Measurements from ENCODE around the gene TEX264. TPM values are rescaled to one million over a fixed set of nuclear protein-coding genes. Genes with fewer than 3 reads are reported as not detected.
"Not testable (repeated sequence)": the region's sequence is repeated elsewhere in the genome, so short reads cannot be mapped to it uniquely, and the experiment has no call there.

Gene TEX264
- total RNA-seq, 1 donor from 2014 or later = 43.5 TPM

DNA sequence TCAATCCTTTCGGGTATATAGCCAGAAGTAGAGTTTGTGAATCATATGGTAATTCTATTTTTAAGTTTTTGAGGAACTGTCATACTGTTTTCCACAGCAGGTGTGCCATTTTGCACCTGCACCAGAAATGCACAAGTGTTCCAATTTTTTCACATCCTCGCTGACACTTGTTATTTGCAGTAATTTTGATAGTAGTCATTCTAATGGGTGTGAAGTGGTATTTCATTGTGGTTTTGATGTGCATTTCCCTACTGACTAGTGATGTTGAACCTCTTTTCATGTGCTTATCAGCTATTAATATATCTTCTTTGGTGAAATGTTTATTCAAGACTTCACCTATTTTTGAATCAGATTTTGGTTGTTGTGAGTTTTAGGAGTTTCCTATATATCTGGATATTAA lies 64.9 kb downstream of the TEX264 start:
- H3K4me1 ChIP-seq = no peaks in the 10 kb centered on the region
- intact Hi-C loops (cut with DNase I) = no loop called here

DNA sequence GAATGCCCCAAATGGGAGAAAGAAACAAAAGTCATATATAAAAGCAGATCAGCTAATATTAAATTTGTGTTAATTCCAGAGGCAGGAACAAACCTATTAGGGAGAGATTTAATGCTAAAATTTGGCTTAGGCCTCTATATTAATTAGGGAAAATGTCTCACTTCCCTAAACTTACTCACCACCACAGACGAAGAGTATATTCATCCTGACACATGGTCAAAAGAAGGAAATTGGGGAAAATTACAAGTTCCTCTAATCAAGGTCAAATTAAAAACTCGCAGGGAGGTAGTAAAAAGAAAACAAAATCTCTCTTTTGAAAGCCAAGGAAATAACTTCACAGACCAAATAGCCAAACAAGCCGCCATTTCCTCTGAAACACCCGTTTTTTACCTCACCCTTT lies 68.1 kb downstream of the TEX264 start:
- Histone ChIP-seq H3K27me3 (ENCODE audit: low read depth) (peaks cover 3% of the 10 kb centered on the region), H3K4me3 (no peak overlapping the region), H3K36me3 (no peaks in the 10 kb centered on the region), H3K27ac (no peak overlapping the region), H3K4me1 (no peaks in the 10 kb centered on the region), H3K9me3 (no peaks in the 10 kb centered on the region)
- intact Hi-C loops (cut with DNase I) = no loop called here
- no peak for DNase-seq
- TF ChIP-seq, protein P1, sequence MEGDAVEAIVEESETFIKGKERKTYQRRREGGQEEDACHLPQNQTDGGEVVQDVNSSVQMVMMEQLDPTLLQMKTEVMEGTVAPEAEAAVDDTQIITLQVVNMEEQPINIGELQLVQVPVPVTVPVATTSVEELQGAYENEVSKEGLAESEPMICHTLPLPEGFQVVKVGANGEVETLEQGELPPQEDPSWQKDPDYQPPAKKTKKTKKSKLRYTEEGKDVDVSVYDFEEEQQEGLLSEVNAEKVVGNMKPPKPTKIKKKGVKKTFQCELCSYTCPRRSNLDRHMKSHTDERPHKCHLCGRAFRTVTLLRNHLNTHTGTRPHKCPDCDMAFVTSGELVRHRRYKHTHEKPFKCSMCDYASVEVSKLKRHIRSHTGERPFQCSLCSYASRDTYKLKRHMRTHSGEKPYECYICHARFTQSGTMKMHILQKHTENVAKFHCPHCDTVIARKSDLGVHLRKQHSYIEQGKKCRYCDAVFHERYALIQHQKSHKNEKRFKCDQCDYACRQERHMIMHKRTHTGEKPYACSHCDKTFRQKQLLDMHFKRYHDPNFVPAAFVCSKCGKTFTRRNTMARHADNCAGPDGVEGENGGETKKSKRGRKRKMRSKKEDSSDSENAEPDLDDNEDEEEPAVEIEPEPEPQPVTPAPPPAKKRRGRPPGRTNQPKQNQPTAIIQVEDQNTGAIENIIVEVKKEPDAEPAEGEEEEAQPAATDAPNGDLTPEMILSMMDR (IDR thresholded peaks at IDR 0.05) = no peak
- no peak for ATAC-seq

More for the DNA sequence above, 64.9 kb downstream of the TEX264 start:
- DNase-seq = no peak
- ATAC-seq = no peak
- Histone ChIP-seq H3K36me3 (no peaks in the 10 kb centered on the region), H3K4me3 (no peak overlapping the region), H3K27ac (no peak overlapping the region), H3K9me3 (no peaks in the 10 kb centered on the region), H3K27me3 (ENCODE audit: low read depth) (peaks cover 3% of the 10 kb centered on the region)
- TF ChIP-seq, protein P1 (IDR thresholded peaks at IDR 0.05) = no peak

GRCh38 chr3:51742320-51742719 lies 71.3 kb downstream of the TEX264 start:
- ATAC-seq; H3K27me3 ChIP-seq (ENCODE audit: low read depth); H3K27ac ChIP-seq; H3K36me3 ChIP-seq; intact Hi-C loops (cut with DNase I); H3K4me1 ChIP-seq; DNase-seq; H3K4me3 ChIP-seq; H3K9me3 ChIP-seq: not testable (repeated sequence)

DNA sequence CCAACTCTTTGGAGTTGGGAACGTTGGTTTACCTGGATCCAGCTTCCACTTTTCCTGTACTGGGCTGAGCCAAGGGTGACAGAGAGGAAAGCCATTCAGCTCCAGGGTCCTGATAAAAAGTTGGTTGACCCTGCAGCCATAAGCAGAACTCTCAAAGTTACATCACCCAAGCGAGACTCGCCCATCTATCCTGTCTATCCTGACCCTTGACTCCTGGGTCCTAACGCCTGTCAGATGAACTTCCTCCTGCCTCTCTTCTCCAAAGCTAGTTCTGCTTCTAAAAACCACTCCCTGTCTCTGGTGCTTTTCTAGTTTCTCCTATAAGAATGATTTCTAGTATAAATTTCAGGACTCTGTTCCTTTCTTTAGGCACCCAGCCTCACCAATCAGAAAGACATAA lies 71.9 kb downstream of the TEX264 start:
- intact Hi-C loops (cut with DNase I); H3K4me1 ChIP-seq; H3K4me3 ChIP-seq; H3K27ac ChIP-seq; H3K36me3 ChIP-seq; H3K27me3 ChIP-seq (ENCODE audit: low read depth); DNase-seq; ATAC-seq; H3K9me3 ChIP-seq: not testable (repeated sequence)

GRCh38 chr3:51747840-51748239 lies 76.8 kb downstream of the TEX264 start:
- H3K27ac ChIP-seq = no peak overlapping the region
- intact Hi-C loops (cut with DNase I) = no loop called here
- H3K27me3 ChIP-seq (ENCODE audit: low read depth) = no peaks in the 10 kb centered on the region
- no peaks in the 10 kb centered on the region for H3K36me3 ChIP-seq
- H3K4me3 ChIP-seq = no peak overlapping the region
- H3K4me1 ChIP-seq = no peaks in the 10 kb centered on the region
- H3K9me3 ChIP-seq = no peaks in the 10 kb centered on the region
- DNase-seq = no peak
- ATAC-seq = no peak
- TF ChIP-seq, protein P1 (IDR thresholded peaks at IDR 0.05) = no peak

- no peak for DNase-seq
- intact Hi-C loops (cut with DNase I) = no loop called here
- no peaks in the 10 kb centered on the region for H3K4me1 ChIP-seq
- H3K27ac ChIP-seq = no peak overlapping the region
- no peaks in the 10 kb centered on the region for H3K36me3 ChIP-seq
- no peak for ATAC-seq
- TF ChIP-seq, protein P1 (IDR thresholded peaks at IDR 0.05) = no peak
- no peaks in the 10 kb centered on the region for H3K9me3 ChIP-seq
- H3K4me3 ChIP-seq = no peak overlapping the region
- no peaks in the 10 kb centered on the region for H3K27me3 ChIP-seq (ENCODE audit: low read depth)
Measured at GRCh38 chr3:51748327-51748726, 77.3 kb downstream of the TEX264 start.

- Histone ChIP-seq H3K4me1 (no peaks in the 10 kb centered on the region), H3K4me3 (no peak overlapping the region), H3K36me3 (no peaks in the 10 kb centered on the region), H3K27me3 (ENCODE audit: low read depth) (no peaks in the 10 kb centered on the region), H3K27ac (no peak overlapping the region), H3K9me3 (no peaks in the 10 kb centered on the region)
- DNase-seq (no peak), ATAC-seq (no peak)
- TF ChIP-seq, protein P1 (IDR thresholded peaks at IDR 0.05) = no peak
- intact Hi-C loops (cut with DNase I) = no loop called here
Measured at GRCh38 chr3:51750878-51751277, 79.8 kb downstream of the TEX264 start.

Measured in lower lobe of right lung (tissue), 2 donors.